Endothelial cell (in vitro differentiated cells): ENCODE data around the gene ZMAT3. TPM values are rescaled to one million over a fixed set of nuclear protein-coding genes. Genes with fewer than 3 reads are reported as not detected.

Experiments used
- DNase-seq: peaks from one replicate; pipeline ENCODE4 v3.0.0; 2021; ENCODE audit warnings: low spot score
- H3K27ac Mint-ChIP-seq: one replicate; pipeline ENCODE4 v1.8.0; 2021; ENCODE audit warnings: mixed read lengths, inconsistent platforms; ENCODE audit not compliant: unreplicated experiment
- H3K27me3 Mint-ChIP-seq: one replicate; pipeline ENCODE4 v1.8.0; 2021; ENCODE audit warnings: mild to moderate bottlenecking, moderate library complexity, mixed read lengths, inconsistent platforms; ENCODE audit not compliant: unreplicated experiment
- H3K36me3 Mint-ChIP-seq: one replicate; pipeline ENCODE4 v1.8.0; 2021; ENCODE audit warnings: mild to moderate bottlenecking, low read depth, mixed read lengths, inconsistent platforms; ENCODE audit not compliant: unreplicated experiment
- H3K4me1 Mint-ChIP-seq: one replicate; pipeline ENCODE4 v1.8.0; 2021; ENCODE audit warnings: mild to moderate bottlenecking, mixed read lengths, inconsistent platforms; ENCODE audit not compliant: unreplicated experiment
- H3K4me3 Mint-ChIP-seq: one replicate; pipeline ENCODE4 v1.8.0; 2021; ENCODE audit warnings: mild to moderate bottlenecking, mixed read lengths, inconsistent platforms; ENCODE audit not compliant: unreplicated experiment
- H3K9me3 Mint-ChIP-seq: one replicate; pipeline ENCODE4 v1.8.0; 2021; ENCODE audit warnings: mixed read lengths, inconsistent platforms; ENCODE audit not compliant: unreplicated experiment
- total RNA-seq: library from RNA; stranded (reverse); fragmentation: NEBNext Ultra II Directional; extraction: Animal tissue kit (Norgen Biotek cat#: 25700); gene quantifications from one replicate; pipeline ENCODE4 v1.2.1, GENCODE V29; 2021; ENCODE audit not compliant: unreplicated experiment
- TF ChIP-seq, protein P1 (sequence below): fragments of 200-600 bp; sonication (generic); IDR thresholded peaks from one replicate; pipeline ENCODE4 v1.5.0; 2021; ENCODE audit warnings: antibody characterized with exemption; ENCODE audit not compliant: unreplicated experiment

Gene ZMAT3
- total RNA-seq, 1 donor from 2014 or later, result 44.5 TPM

DNA sequence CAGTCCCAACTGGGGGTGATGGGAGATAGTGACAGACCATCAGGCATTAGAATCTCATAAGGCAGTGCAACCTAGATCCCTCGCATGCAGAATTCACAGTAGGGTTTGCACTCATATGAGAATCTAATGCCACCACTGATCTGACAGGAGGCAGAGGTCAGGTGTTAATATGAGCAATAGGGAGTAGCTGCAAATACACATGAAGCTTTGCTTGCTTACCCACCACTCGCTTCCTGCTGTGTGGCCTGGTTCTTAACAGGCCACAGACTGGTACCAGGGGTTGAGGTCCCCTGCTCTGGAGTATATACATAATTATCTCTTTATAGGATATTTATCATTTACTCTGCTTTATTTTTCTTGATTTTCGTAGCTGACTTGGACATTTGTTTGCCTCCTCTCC is 36.0 kb upstream of the ZMAT3 start:
- H3K4me3 Mint-ChIP-seq, result no peak overlapping the region
- H3K9me3 Mint-ChIP-seq, result no peaks in the 10 kb centered on the region
- H3K4me1 Mint-ChIP-seq, result no peaks in the 10 kb centered on the region
- H3K36me3 Mint-ChIP-seq, result no peaks in the 10 kb centered on the region
- TF ChIP-seq, protein P1, sequence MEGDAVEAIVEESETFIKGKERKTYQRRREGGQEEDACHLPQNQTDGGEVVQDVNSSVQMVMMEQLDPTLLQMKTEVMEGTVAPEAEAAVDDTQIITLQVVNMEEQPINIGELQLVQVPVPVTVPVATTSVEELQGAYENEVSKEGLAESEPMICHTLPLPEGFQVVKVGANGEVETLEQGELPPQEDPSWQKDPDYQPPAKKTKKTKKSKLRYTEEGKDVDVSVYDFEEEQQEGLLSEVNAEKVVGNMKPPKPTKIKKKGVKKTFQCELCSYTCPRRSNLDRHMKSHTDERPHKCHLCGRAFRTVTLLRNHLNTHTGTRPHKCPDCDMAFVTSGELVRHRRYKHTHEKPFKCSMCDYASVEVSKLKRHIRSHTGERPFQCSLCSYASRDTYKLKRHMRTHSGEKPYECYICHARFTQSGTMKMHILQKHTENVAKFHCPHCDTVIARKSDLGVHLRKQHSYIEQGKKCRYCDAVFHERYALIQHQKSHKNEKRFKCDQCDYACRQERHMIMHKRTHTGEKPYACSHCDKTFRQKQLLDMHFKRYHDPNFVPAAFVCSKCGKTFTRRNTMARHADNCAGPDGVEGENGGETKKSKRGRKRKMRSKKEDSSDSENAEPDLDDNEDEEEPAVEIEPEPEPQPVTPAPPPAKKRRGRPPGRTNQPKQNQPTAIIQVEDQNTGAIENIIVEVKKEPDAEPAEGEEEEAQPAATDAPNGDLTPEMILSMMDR, result no peak
- no peak overlapping the region for H3K27ac Mint-ChIP-seq
- DNase-seq, result no peak
- H3K27me3 Mint-ChIP-seq, result no peaks in the 10 kb centered on the region

DNA sequence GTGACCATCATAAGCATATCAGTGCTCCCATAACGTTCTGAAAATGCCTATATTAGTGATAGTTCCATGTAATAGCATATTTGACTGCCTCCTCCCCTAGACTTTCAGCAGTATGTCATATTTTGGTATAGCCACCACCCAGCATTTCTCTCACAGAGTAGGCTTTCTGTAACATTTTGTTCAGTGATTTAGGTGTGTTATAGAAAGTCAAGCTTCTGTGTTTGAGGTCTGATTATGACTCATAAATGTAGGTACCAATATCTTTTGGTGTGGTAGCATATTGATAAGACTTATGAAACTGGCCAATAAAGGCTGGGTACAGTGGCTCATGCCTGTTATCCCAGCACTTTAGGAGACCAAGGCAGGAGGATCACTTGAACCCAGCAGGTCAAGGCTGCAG is 34.3 kb upstream of the ZMAT3 start:
- Mint-ChIP-seq H3K4me3 (no peak overlapping the region), H3K27me3 (no peaks in the 10 kb centered on the region), H3K36me3 (no peaks in the 10 kb centered on the region), H3K4me1 (no peaks in the 10 kb centered on the region), H3K9me3 (no peaks in the 10 kb centered on the region), H3K27ac (no peak overlapping the region)
- no peak for DNase-seq
- TF ChIP-seq, protein P1, result no peak

DNA sequence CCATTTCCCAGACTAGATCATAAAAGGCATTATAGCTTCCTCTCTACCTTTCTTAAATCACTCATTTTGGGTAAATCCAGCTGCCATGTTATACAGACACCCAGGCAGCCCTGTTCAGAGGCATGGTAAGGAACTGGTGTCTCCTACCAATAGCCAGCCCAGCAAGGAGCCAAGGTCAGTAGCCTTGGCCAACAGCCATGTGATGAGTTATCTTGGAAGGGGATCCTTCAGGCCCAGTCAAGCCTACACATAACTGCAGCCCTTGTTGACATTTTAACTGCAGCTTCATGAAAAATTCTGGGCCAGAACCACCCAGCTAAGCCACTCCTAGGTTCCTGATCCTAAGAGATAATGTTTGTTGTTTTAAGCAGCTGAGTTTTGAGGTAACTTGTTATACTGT is 29.0 kb upstream of the ZMAT3 start:
- H3K27me3 Mint-ChIP-seq, result peaks cover 1% of the 10 kb centered on the region
- TF ChIP-seq, protein P1, result no peak
- DNase-seq, result no peak
- H3K9me3 Mint-ChIP-seq, result no peaks in the 10 kb centered on the region
- H3K4me1 Mint-ChIP-seq, result no peaks in the 10 kb centered on the region
- H3K4me3 Mint-ChIP-seq, result no peak overlapping the region
- H3K36me3 Mint-ChIP-seq, result no peaks in the 10 kb centered on the region
- H3K27ac Mint-ChIP-seq, result no peak overlapping the region

DNA sequence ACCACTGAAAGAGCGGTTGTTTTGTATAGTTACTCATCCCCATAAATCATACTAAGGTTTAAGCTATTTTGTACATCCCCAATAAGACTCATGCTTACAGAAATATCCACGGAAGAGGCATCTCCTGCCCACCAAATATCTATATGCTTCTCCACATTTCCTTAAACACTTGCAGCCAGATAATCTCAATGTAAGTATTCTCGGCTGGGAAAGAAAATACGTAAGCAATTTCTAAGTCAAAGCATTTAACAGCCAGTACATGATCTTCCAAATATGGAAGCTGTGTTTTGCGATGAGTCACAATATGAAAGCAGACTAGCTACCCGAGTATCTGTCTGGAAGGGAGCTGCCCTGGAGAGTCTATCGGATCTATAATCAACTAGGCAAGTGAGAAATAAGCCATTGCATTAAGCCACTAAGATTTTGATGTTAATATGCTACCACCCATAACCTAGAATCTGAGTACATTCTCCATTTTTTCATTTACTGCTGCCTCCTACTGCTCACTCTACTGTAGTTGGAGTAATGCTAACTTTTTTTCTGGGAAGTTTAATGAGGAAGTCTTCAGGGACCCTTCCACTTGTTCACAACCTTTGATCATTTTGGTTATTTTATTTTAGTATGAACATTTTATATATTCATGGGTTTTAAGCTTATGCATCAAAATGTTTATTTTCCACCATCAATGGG is 26.9 kb upstream of the ZMAT3 start:
- no peaks in the 10 kb centered on the region for H3K4me1 Mint-ChIP-seq
- no peak overlapping the region for H3K4me3 Mint-ChIP-seq
- H3K27ac Mint-ChIP-seq, result no peak overlapping the region
- no peak for DNase-seq
- H3K9me3 Mint-ChIP-seq, result no peaks in the 10 kb centered on the region
- peaks cover 1% of the 10 kb centered on the region for H3K27me3 Mint-ChIP-seq
- no peaks in the 10 kb centered on the region for H3K36me3 Mint-ChIP-seq
- TF ChIP-seq, protein P1, result no peak

DNA sequence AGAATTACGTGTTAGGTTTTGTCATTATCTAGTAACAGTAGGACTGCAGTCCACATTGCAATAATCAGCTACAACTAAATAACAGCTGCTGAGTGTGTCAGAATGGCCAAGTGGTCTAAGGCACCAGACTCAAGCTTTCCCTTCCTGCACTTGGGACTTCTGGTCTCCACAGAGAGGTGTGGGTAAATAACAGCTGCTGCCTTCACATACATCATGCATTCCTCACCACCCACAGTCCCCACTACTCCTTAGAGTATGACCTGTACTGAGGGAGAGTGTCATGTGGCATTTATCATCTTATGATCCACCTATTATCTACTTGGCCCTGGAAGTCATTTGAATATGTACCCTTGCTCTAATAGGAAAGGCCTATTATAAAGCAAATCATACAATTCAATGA is 22.2 kb upstream of the ZMAT3 start:
- no peak overlapping the region for H3K4me3 Mint-ChIP-seq
- H3K36me3 Mint-ChIP-seq, result no peaks in the 10 kb centered on the region
- no peak overlapping the region for H3K27ac Mint-ChIP-seq
- DNase-seq, result no peak
- no peaks in the 10 kb centered on the region for H3K9me3 Mint-ChIP-seq
- TF ChIP-seq, protein P1, result no peak
- H3K4me1 Mint-ChIP-seq, result no peaks in the 10 kb centered on the region
- H3K27me3 Mint-ChIP-seq, result peaks cover 1% of the 10 kb centered on the region
